HL-60 (cell line): ENCODE results near the gene KRTAP5-9.

Experiments used
- DNase-seq, 2 experiments: peaks; one replicate each; pipeline ENCODE4 v3.0.0-alpha.2; 2010 to 2020; ENCODE audit warnings: low read depth in 1 of 2, low spot score in 1 of 2
- H3K27ac ChIP-seq: fragments of 250-450 bp; sonication (Bioruptor Pico); replicated peaks from 2 replicates; pipeline ENCODE4 v1.5.1; 2020; ENCODE audit warnings: mild to moderate bottlenecking, moderate library complexity
- H3K27me3 ChIP-seq: fragments of 250-450 bp; sonication (Bioruptor Pico); 2 replicates; pipeline ENCODE4 v1.5.1; 2021; ENCODE audit warnings: mild to moderate bottlenecking, moderate library complexity; ENCODE audit not compliant: insufficient read depth, poor library complexity, severe bottlenecking
- H3K4me3 ChIP-seq: replicated peaks from 2 replicates; pipeline ENCODE4 v1.5.1; 2011; ENCODE audit warnings: mild to moderate bottlenecking, control low read depth, low read length; ENCODE audit not compliant: insufficient read depth
- CTCF ChIP-seq: IDR thresholded peaks from one replicate; pipeline ENCODE4 v1.5.1; 2011; ENCODE audit warnings: low read length, control low read depth, inconsistent platforms; ENCODE audit not compliant: insufficient read depth
- GABPA ChIP-seq: IDR thresholded peaks from 2 replicates; pipeline ENCODE4 v1.6.1; 2012; ENCODE audit warnings: low read depth
- POLR2AphosphoS5 ChIP-seq: IDR thresholded peaks from 2 replicates; pipeline ENCODE4 v1.6.1; 2012; ENCODE audit warnings: low read depth
- REST ChIP-seq: IDR thresholded peaks from 2 replicates; pipeline ENCODE4 v1.6.1; 2012; ENCODE audit warnings: low read depth; ENCODE audit not compliant: insufficient replicate concordance
- SPI1 ChIP-seq: IDR thresholded peaks from 2 replicates; pipeline ENCODE4 v1.6.1; 2012; ENCODE audit warnings: low read depth, mild to moderate bottlenecking, borderline replicate concordance
- long read RNA-seq: library from polyadenylated mRNA; unstranded; transcript quantifications from one replicate; pipeline ENCODE4 v2.0.0, GENCODE V29; 2020

The KRTAP5-9 gene
- long read RNA-seq: 0 reads

- no peak for DNase-seq
- Histone ChIP-seq H3K27me3 (no peaks in the 10 kb centered on the region), H3K27ac (no peak within 1 kb of the TSS), H3K4me3 (no peak within 1 kb of the TSS)
- TF ChIP-seq SPI1 (peak; percentile 41; the same call in 1 of the 2 replicates), GABPA (no peak)
Measured at GRCh38 chr11:71548120-71548519, at the start of gene KRTAP5-9. Gene KRTAP5-9, plus strand, starts transcription at chr11:71548420. Its CDS starts 238 bp downstream, at chr11:71548658.

GRCh38 chr11:71499125-71499524 is 49.1 kb upstream of the KRTAP5-9 start:
- TF ChIP-seq SPI1: no peak
- peak; percentile 65 for TF ChIP-seq POLR2AphosphoS5
- TF ChIP-seq CTCF: no peak
- no peak for TF ChIP-seq GABPA
- peak overlapping the region; percentile 16; the same call in 1 of the 2 replicates for H3K27ac ChIP-seq
- no peaks in the 10 kb centered on the region for H3K27me3 ChIP-seq

GRCh38 chr11:71499546-71499945 is 48.7 kb upstream of the KRTAP5-9 start:
- no peak for DNase-seq
- Histone ChIP-seq H3K27ac (peak overlapping the region; percentile 16; the same call in 1 of the 2 replicates), H3K27me3 (no peaks in the 10 kb centered on the region), H3K4me3 (no peak overlapping the region)
- TF ChIP-seq CTCF: no peak
- no peak for TF ChIP-seq REST
- no peak for TF ChIP-seq GABPA
- TF ChIP-seq SPI1: no peak
- no peak for TF ChIP-seq POLR2AphosphoS5

More at GRCh38 chr11:71499125-71499524, 49.1 kb upstream of the KRTAP5-9 start:
- H3K4me3 ChIP-seq: no peak overlapping the region
- peak in 1 of 2 experiments; percentile 53 for DNase-seq

- no peaks in the 10 kb centered on the region for H3K27me3 ChIP-seq
- no peak overlapping the region for H3K4me3 ChIP-seq
- DNase-seq: no peak
- H3K27ac ChIP-seq: no peak overlapping the region
- no peak for TF ChIP-seq SPI1
Measured at GRCh38 chr11:71500601-71501021, 47.6 kb upstream of the KRTAP5-9 start.

- TF ChIP-seq POLR2AphosphoS5 (no peak), GABPA (no peak), REST (no peak), CTCF (no peak), SPI1 (no peak)
- no peaks in the 10 kb centered on the region for H3K27me3 ChIP-seq
- no peak overlapping the region for H3K4me3 ChIP-seq
- no peak overlapping the region for H3K27ac ChIP-seq
- DNase-seq: no peak
Measured at GRCh38 chr11:71501071-71501985, 46.9 kb upstream of the KRTAP5-9 start.
